ENCODE data around the gene GPR108. TPM values are rescaled to one million over a fixed set of nuclear protein-coding genes. Genes with fewer than 3 reads are reported as not detected.

GPR108 gene
- total RNA-seq, 1 donor from 2014 or later: 108 TPM

DNA sequence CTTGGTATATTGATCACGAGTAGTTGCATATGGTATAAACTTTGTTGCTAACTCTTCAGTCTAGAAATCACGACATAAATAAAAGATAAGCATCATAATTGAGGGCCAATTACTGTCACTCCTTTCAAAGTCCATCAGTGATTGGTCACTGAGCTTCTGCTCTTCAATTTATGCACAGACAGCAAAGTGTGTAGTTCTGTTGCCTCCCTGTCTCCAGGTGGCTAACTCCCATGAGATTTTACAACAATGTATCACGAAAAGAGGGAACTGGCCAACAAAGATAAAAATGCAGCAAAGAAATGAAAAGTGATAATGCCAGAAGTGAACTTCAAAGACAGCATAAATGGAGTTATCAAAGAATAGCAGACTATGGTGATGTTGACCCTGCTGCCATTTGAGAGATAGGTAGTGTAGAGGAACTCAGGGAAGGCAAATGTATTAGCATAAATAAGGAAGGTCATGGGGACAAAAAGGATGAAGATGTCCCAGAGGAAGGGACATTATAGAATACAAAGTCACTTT, 54.7 kb downstream of the GPR108 start:
- Mint-ChIP-seq H3K4me1 (ENCODE audit: low read depth) (peaks cover 45% of the 10 kb centered on the region), H3K4me3 (no peak overlapping the region), H3K27me3 (ENCODE audit: insufficient read depth) (peaks cover 9% of the 10 kb centered on the region), H3K27ac (no peak overlapping the region), H3K9me3 (peaks cover 18% of the 10 kb centered on the region), H3K36me3 (ENCODE audit: low read depth) (peaks cover 11% of the 10 kb centered on the region)
- no peak for DNase-seq (ENCODE audit: low spot score)
- intact Hi-C loops (cut with micrococcal nuclease): loop anchor here (5.0 kb wide), 1 partner anchor 35 kb away; no protein-coding TSS in a partner anchor

DNA sequence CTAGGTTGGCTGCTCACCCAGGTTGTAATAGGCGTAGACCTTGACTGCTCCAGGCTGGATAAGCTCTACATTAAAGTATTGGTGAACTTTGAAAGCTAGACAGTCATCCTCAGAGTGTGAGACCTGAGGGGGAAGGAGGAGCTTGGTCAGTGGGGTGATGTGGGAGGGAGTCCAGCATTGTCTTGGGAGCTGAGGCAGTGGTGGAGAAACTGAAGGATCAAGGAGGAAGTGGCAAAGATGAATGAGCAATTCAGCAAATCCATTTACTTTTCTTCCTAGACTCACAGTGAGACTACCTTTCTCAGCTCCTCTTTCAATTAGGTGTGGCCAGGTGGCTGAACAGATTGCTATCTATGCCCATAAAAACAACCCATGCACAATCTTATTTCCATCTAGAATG, 57.2 kb downstream of the GPR108 start:
- H3K27me3 Mint-ChIP-seq (ENCODE audit: insufficient read depth): peaks cover 9% of the 10 kb centered on the region
- peaks cover 19% of the 10 kb centered on the region for H3K9me3 Mint-ChIP-seq
- no peak for DNase-seq (ENCODE audit: low spot score)
- H3K36me3 Mint-ChIP-seq (ENCODE audit: low read depth): peaks cover 12% of the 10 kb centered on the region
- peaks cover 53% of the 10 kb centered on the region for H3K4me1 Mint-ChIP-seq (ENCODE audit: low read depth)
- intact Hi-C loops (cut with micrococcal nuclease): loop anchor here (5.0 kb wide), 1 partner anchor 37 kb away; no protein-coding TSS in a partner anchor
- peak overlapping the region; percentile 68 for H3K27ac Mint-ChIP-seq
- no peak overlapping the region for H3K4me3 Mint-ChIP-seq

Other genes starting within 250 kb of the GPR108 start
- gene TUBB4A, start 235.3 kb downstream of the GPR108 start, total RNA-seq: 2.3 and 3.0 TPM in 2 replicates
- 8.0 and 9.7 TPM in 2 replicates for gene TNFSF9, start 206.6 kb downstream of the GPR108 start, total RNA-seq
- gene CD70, start 146.4 kb downstream of the GPR108 start, total RNA-seq: 55.4 and 61.6 TPM in 2 replicates
- gene TNFSF14, start 67.4 kb downstream of the GPR108 start, total RNA-seq: 155 TPM in 2 replicates
- 6.1 and 7.2 TPM in 2 replicates for gene C3, start 16.9 kb downstream of the GPR108 start, total RNA-seq
- gene TRIP10, start 2.1 kb upstream of the GPR108 start, total RNA-seq: 61.2 and 62.0 TPM in 2 replicates
- gene SH2D3A, start 29.9 kb upstream of the GPR108 start, total RNA-seq: 15.0 and 15.6 TPM in 2 replicates
- gene VAV1, start 35.1 kb upstream of the GPR108 start, total RNA-seq: 86.8 and 90.4 TPM in 2 replicates
- 4.6 and 5.5 TPM in 2 replicates for gene ADGRE1, start 150.0 kb upstream of the GPR108 start, total RNA-seq

All from activated T-helper 1 cell treated with anti-CD3 and anti-CD28 coated beads, Interleukin-12 subunit alpha, Interleukin-12 subunit beta, Interleukin-2, Interleukin-4 antibody, amounts not matched to agents 30 ng/mL and 10 ng/mL and 1 ng/mL, durations not matched to agents 14 hours and 24 hours and 36 hours (primary cell).